Caco-2 (cell line): ENCODE data around the gene FN3KRP. TPM values are rescaled to one million over a fixed set of nuclear protein-coding genes. Genes with fewer than 3 reads are reported as not detected.
"Not testable (repeated sequence)": the region's sequence is repeated elsewhere in the genome, so short reads cannot be mapped to it uniquely, and the experiment has no call there.

Experiments
- BruUV-seq: library from RNA; stranded (reverse); fragments of 400-500 nt; replicated peaks from 2 replicates; lab custom pipeline; 2021; lab: Mats Ljungman, UMichigan
- CTCF ChIA-PET: fragments of 300-600 bp; sonication (Branson Sonifier 250); formaldehyde crosslinking; loops from one replicate; lab custom pipeline; 2022; ENCODE audit warnings: antibody characterized with exemption; lab: Charles Lee
- POLR2A ChIA-PET: fragments of 300-600 bp; sonication (Branson Sonifier 250); formaldehyde crosslinking; loops from one replicate; lab custom pipeline; 2022; ENCODE audit warnings: antibody characterized with exemption; lab: Charles Lee
- DNase-seq, 2 experiments: peaks; one replicate each; pipeline versions ENCODE4 v3.0.0 to v3.0.0-alpha.2; 2020 to 2022
- H3K27me3 ChIP-seq: replicated peaks from 2 replicates; pipeline ENCODE4 v1.6.0; 2011; ENCODE audit warnings: low read length; ENCODE audit not compliant: control insufficient read depth, insufficient read depth
- H3K36me3 ChIP-seq: 2 replicates; pipeline ENCODE4 v1.5.1; 2011; ENCODE audit warnings: low read length; ENCODE audit not compliant: control insufficient read depth, insufficient read depth
- H3K4me1 ChIP-seq: fragments of 250-450 bp; sonication (Bioruptor Pico); 2 replicates; pipeline ENCODE4 v1.5.1; 2020; ENCODE audit warnings: mild to moderate bottlenecking
- H3K4me3 ChIP-seq: 2 replicates; pipeline ENCODE4 v1.5.1; 2011; ENCODE audit warnings: low read depth, mild to moderate bottlenecking, control low read depth, low read length
- H3K9me3 ChIP-seq: fragments of 250-450 bp; sonication (Bioruptor Pico); 2 replicates; pipeline ENCODE4 v1.5.1; 2020; ENCODE audit warnings: mild to moderate bottlenecking, moderate library complexity
- H3K27ac Mint-ChIP-seq: one replicate; pipeline ENCODE4 v1.8.0; 2022; ENCODE audit warnings: mixed read lengths; ENCODE audit not compliant: unreplicated experiment
- H3K27me3 Mint-ChIP-seq: one replicate; pipeline ENCODE4 v1.8.0; 2022; ENCODE audit warnings: mixed read lengths; ENCODE audit not compliant: insufficient read depth, unreplicated experiment
- H3K36me3 Mint-ChIP-seq: one replicate; pipeline ENCODE4 v1.8.0; 2022; ENCODE audit warnings: mild to moderate bottlenecking, mixed read lengths; ENCODE audit not compliant: insufficient read depth, unreplicated experiment
- H3K4me1 Mint-ChIP-seq: one replicate; pipeline ENCODE4 v1.8.0; 2022; ENCODE audit warnings: low read depth, mixed read lengths; ENCODE audit not compliant: unreplicated experiment
- H3K4me3 Mint-ChIP-seq: one replicate; pipeline ENCODE4 v1.8.0; 2022; ENCODE audit warnings: mild to moderate bottlenecking, moderate library complexity, mixed read lengths; ENCODE audit not compliant: unreplicated experiment
- H3K9me3 Mint-ChIP-seq: one replicate; pipeline ENCODE4 v1.8.0; 2022; ENCODE audit warnings: mixed read lengths; ENCODE audit not compliant: unreplicated experiment
- intact Hi-C: fragments of 100-400 bp; cut with micrococcal nuclease; formaldehyde crosslinking; loops from one replicate; pipeline ENCODE4 v1.10.0; 2022; ENCODE audit not compliant: unreplicated experiment
- total RNA-seq: library from RNA; stranded (reverse); gene quantifications from 2 replicates; pipeline ENCODE4 v1.2.3, GENCODE V29; 2022
- TF ChIP-seq, protein P1 (sequence below), 2 experiments: fragments of 200-600 bp in 1 of 2; IDR thresholded peaks; 1 replicate in 1 of 2; 2 replicates in 1 of 2; pipeline versions ENCODE4 v1.5.1 to v1.8.0; 2011 to 2022; ENCODE audit warnings: antibody characterized with exemption in 1 of 2, control low read depth in 1 of 2, inconsistent platforms in 1 of 2, low read depth in 1 of 2, low read length in 1 of 2, mild to moderate bottlenecking in 1 of 2, moderate library complexity in 1 of 2; ENCODE audit not compliant: insufficient read depth in 1 of 2, severe bottlenecking in 1 of 2, unreplicated experiment in 1 of 2

The FN3KRP gene
- total RNA-seq, 1 experiment from 2014 or later: 53.6 TPM

DNA sequence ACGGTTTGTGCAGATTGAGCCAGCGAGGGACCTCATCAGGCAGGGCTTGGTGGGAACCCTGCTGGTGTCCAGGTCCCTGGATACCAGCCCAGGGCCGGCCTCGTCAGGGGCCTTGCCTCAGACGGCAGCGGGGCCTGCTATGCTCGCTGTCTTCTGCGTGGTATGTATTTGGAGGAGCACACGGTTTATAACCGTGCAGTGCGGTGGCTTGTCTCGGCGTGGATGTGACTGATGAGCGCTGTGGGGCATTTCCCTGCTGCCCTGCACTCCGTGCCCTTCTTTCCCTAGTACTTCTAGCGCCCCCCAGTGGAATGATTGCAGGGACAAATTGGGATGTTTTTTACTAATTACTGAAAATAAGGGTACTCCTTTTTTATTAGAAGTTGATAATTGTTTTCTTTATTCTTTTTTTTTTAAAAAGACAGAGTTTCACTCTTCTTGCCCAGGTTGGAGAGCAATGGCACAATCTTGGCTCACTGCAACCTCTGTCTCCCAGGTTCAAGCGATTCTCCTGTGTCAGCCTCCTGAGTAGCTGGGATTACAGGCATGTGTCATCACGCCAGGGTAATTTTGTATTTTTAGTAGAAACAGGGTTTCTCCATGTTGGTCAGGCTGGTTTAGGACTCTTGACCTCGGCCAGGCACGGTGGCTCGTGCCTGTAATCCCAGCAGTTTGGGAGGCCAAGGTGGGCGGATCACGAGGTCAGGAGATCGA lies 50.7 kb downstream of the FN3KRP start:
- BruUV-seq: no TSS peak
- H3K27ac Mint-ChIP-seq: no peak overlapping the region

DNA sequence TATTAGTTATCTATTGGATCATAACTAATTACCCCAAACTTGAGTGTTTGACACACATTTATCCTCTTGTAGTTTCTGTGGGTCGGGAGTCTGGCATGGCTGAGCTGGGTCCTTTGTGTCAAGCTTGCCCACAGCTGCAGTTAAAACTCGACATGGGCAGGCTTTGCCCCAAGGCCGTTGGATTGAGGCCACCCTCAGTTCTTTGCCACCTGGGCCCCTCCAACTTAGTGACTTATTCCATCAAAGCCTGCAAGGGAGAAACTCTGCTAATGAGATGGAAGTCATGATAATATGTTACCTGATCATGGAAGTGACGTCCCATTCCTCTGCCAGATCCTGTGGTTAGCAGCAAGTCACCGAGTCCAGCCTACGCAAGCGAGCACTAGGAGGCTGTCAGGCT lies 52.5 kb downstream of the FN3KRP start:
- no peaks in the 10 kb centered on the region for H3K9me3 Mint-ChIP-seq
- TF ChIP-seq, protein P1, sequence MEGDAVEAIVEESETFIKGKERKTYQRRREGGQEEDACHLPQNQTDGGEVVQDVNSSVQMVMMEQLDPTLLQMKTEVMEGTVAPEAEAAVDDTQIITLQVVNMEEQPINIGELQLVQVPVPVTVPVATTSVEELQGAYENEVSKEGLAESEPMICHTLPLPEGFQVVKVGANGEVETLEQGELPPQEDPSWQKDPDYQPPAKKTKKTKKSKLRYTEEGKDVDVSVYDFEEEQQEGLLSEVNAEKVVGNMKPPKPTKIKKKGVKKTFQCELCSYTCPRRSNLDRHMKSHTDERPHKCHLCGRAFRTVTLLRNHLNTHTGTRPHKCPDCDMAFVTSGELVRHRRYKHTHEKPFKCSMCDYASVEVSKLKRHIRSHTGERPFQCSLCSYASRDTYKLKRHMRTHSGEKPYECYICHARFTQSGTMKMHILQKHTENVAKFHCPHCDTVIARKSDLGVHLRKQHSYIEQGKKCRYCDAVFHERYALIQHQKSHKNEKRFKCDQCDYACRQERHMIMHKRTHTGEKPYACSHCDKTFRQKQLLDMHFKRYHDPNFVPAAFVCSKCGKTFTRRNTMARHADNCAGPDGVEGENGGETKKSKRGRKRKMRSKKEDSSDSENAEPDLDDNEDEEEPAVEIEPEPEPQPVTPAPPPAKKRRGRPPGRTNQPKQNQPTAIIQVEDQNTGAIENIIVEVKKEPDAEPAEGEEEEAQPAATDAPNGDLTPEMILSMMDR (IDR thresholded peaks at IDR 0.05; ENCODE audit: insufficient read depth in 1 of 2, low read depth in 1 of 2, low read length in 1 of 2, severe bottlenecking in 1 of 2, unreplicated experiment in 1 of 2): no peak
- intact Hi-C loops: loop anchor here (5.0 kb wide), 1 partner anchor 102 kb away; no protein-coding TSS in a partner anchor
- CTCF ChIA-PET: no interaction called here
- peaks cover 2% of the 10 kb centered on the region; the same call in 1 of the 2 replicates for H3K36me3 ChIP-seq
- no peaks in the 10 kb centered on the region for H3K27me3 Mint-ChIP-seq
- no peaks in the 10 kb centered on the region for H3K27me3 ChIP-seq
- no peaks in the 10 kb centered on the region for H3K4me1 Mint-ChIP-seq
- H3K9me3 ChIP-seq: no peaks in the 10 kb centered on the region
- no peak overlapping the region for H3K4me3 ChIP-seq
- H3K4me1 ChIP-seq: no peaks in the 10 kb centered on the region
- POLR2A ChIA-PET: no interaction called here
- no peak for DNase-seq
- peaks cover 66% of the 10 kb centered on the region for H3K36me3 Mint-ChIP-seq
- H3K4me3 Mint-ChIP-seq: no peak overlapping the region
- H3K27ac Mint-ChIP-seq: no peak overlapping the region
- BruUV-seq: no TSS peak

More for the DNA sequence above, 50.7 kb downstream of the FN3KRP start:
- Histone ChIP-seq H3K27me3 (no peaks in the 10 kb centered on the region), H3K36me3 (peaks cover 1% of the 10 kb centered on the region; the same call in 1 of the 2 replicates), H3K9me3 (no peaks in the 10 kb centered on the region), H3K4me1 (no peaks in the 10 kb centered on the region), H3K4me3 (no peak overlapping the region)
- Mint-ChIP-seq H3K36me3 (peaks cover 54% of the 10 kb centered on the region), H3K9me3 (no peaks in the 10 kb centered on the region), H3K4me1 (no peaks in the 10 kb centered on the region), H3K27me3 (no peaks in the 10 kb centered on the region), H3K4me3 (no peak overlapping the region)
- intact Hi-C loops: loop anchor here (5.0 kb wide), 1 partner anchor 100 kb away; no protein-coding TSS in a partner anchor
- CTCF ChIA-PET: interaction anchor here (0.6 kb wide), 1 partner anchor 98 kb away, joined by 3 read pairs; no protein-coding TSS in a partner anchor
- peak; percentile 58 to 71 for DNase-seq
- POLR2A ChIA-PET: no interaction called here
- TF ChIP-seq, protein P1 (IDR thresholded peaks at IDR 0.05; ENCODE audit: insufficient read depth in 1 of 2, low read depth in 1 of 2, low read length in 1 of 2, severe bottlenecking in 1 of 2, unreplicated experiment in 1 of 2): peak; percentile 64 to 78

DNA sequence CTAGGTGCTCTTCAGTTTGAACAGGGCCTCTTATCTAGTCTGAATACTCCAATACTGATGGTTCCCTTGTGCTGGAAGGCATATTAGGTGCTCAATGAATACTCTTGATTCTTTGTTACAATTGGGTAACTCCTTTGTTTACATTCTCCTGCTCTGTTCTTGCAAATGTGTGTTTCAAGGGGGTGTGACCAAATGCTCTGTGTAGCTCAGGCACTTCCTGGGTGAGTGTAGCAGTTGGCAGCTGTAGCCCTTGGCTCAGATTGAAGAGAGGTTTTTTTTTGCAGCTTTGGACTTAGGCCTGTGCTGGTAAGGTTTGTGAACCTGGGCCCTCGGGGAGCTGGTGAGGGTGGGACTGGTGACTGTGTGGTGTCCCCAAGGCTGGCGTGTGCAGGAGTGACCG lies 55.5 kb downstream of the FN3KRP start:
- CTCF ChIA-PET: no interaction called here
- Mint-ChIP-seq H3K27ac (no peak overlapping the region), H3K36me3 (peaks cover 56% of the 10 kb centered on the region), H3K9me3 (no peaks in the 10 kb centered on the region), H3K27me3 (no peaks in the 10 kb centered on the region), H3K4me3 (no peak overlapping the region), H3K4me1 (no peaks in the 10 kb centered on the region)
- POLR2A ChIA-PET: no interaction called here
- H3K36me3 ChIP-seq: peaks cover 2% of the 10 kb centered on the region; the same call in 1 of the 2 replicates
- no peak for DNase-seq
- no peak overlapping the region for H3K4me3 ChIP-seq
- TF ChIP-seq, protein P1 (IDR thresholded peaks at IDR 0.05; ENCODE audit: insufficient read depth in 1 of 2, low read depth in 1 of 2, low read length in 1 of 2, severe bottlenecking in 1 of 2, unreplicated experiment in 1 of 2): no peak
- BruUV-seq: no TSS peak
- H3K27me3 ChIP-seq: no peaks in the 10 kb centered on the region
- no peaks in the 10 kb centered on the region for H3K9me3 ChIP-seq
- H3K4me1 ChIP-seq: no peaks in the 10 kb centered on the region
- intact Hi-C loops: no loop called here

DNA sequence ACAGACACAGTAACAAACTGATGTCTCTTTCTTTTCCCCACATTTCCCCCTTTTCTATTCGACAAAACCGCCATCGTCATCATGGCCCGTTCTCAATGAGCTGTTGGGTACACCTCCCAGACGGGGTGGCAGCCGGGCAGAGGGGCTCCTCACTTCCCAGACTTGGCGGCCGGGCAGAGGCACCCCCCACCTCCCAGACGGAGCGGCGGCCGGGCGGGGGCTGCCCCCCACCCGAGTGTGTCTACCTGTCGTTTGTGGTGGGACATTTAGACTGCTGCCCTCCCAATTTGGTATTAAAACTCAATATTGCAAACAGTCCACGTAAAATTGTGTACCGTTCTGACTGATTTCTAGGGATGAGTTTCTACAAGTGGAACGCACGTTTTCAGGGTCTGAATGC lies 58.0 kb downstream of the FN3KRP start:
- H3K9me3 ChIP-seq, intact Hi-C loops, H3K4me3 Mint-ChIP-seq, POLR2A ChIA-PET, H3K4me1 Mint-ChIP-seq, H3K36me3 ChIP-seq, H3K4me1 ChIP-seq, DNase-seq, H3K27me3 Mint-ChIP-seq, H3K27ac Mint-ChIP-seq, BruUV-seq, H3K4me3 ChIP-seq, H3K27me3 ChIP-seq, CTCF ChIA-PET, H3K9me3 Mint-ChIP-seq: not testable (repeated sequence)
- H3K36me3 Mint-ChIP-seq: peaks cover 37% of the 10 kb centered on the region
